ENCODE measurements around the gene GPR156.
"Not testable (repeated sequence)": the region's sequence is repeated elsewhere in the genome, so short reads cannot be mapped to it uniquely, and the experiment has no call there.

GPR156 gene

GRCh38 chr3:120284747-120285507 is at the start of gene GPR156:
Gene GPR156, minus strand, starts transcription at chr3:120285222. Its CDS starts 41,124 bp downstream, at chr3:120244098.
- Histone ChIP-seq H2AFZ (ENCODE audit: low read depth, low read length) (no peak within 1 kb of the TSS), H3K27me3 (ENCODE audit: insufficient read depth, low read length) (peaks cover 3% of the 10 kb centered on the region), H3K36me3 (ENCODE audit: insufficient read depth, low read length) (no peaks in the 10 kb centered on the region), H3K4me3 (ENCODE audit: low read length) (no peak within 1 kb of the TSS), H3K4me1 (ENCODE audit: insufficient read depth, low read length) (no peaks in the 10 kb centered on the region), H3K9me3 (ENCODE audit: low read length) (peaks cover 5% of the 10 kb centered on the region)

- no peaks in the 10 kb centered on the region for H3K9me3 ChIP-seq (ENCODE audit: low read length)
- H3K27me3 ChIP-seq (ENCODE audit: insufficient read depth, low read length) = no peaks in the 10 kb centered on the region
- peaks cover 64% of the 10 kb centered on the region for H3K36me3 ChIP-seq (ENCODE audit: insufficient read depth, low read length)
- no peak overlapping the region for H2AFZ ChIP-seq (ENCODE audit: low read depth, low read length)
- H3K4me3 ChIP-seq (ENCODE audit: low read length) = no peak overlapping the region
- H3K4me1 ChIP-seq (ENCODE audit: insufficient read depth, low read length) = no peaks in the 10 kb centered on the region
Observed at GRCh38 chr3:120332646-120333045, 47.6 kb upstream of the GPR156 start.

GRCh38 chr3:120331076-120331475 is 46.1 kb upstream of the GPR156 start:
- H3K4me3 ChIP-seq (ENCODE audit: low read length) = no peak overlapping the region
- no peak overlapping the region for H2AFZ ChIP-seq (ENCODE audit: low read depth, low read length)
- H3K36me3 ChIP-seq (ENCODE audit: insufficient read depth, low read length) = peaks cover 70% of the 10 kb centered on the region
- no peaks in the 10 kb centered on the region for H3K9me3 ChIP-seq (ENCODE audit: low read length)
- H3K27me3 ChIP-seq (ENCODE audit: insufficient read depth, low read length) = no peaks in the 10 kb centered on the region
- H3K4me1 ChIP-seq (ENCODE audit: insufficient read depth, low read length) = no peaks in the 10 kb centered on the region

DNA sequence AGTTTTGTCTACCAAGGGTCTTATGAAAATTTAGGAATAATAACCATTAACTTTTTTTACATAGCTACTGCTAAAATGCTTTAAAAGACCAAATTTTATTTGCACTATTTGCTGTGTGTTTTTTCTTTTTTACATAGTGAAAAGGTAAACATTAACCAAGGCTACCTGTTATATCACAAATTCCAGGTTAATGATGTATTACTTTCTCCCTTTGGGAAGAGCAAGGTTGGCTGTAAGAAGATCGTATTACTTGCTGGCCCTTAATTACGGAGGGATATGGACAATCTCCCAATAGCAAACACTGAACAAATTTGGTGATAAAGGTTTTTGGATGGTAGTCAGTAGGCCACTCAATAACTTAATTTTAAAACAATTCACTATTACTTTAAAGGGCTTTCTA is 41.8 kb upstream of the GPR156 start:
- H3K27me3 ChIP-seq (ENCODE audit: insufficient read depth, low read length) = no peaks in the 10 kb centered on the region
- no peaks in the 10 kb centered on the region for H3K9me3 ChIP-seq (ENCODE audit: low read length)
- H3K36me3 ChIP-seq (ENCODE audit: insufficient read depth, low read length) = peaks cover 57% of the 10 kb centered on the region
- H3K4me3 ChIP-seq (ENCODE audit: low read length) = no peak overlapping the region
- H2AFZ ChIP-seq (ENCODE audit: low read depth, low read length) = no peak overlapping the region
- no peaks in the 10 kb centered on the region for H3K4me1 ChIP-seq (ENCODE audit: insufficient read depth, low read length)

- H2AFZ ChIP-seq (ENCODE audit: low read depth, low read length) = no peak overlapping the region
- no peaks in the 10 kb centered on the region for H3K27me3 ChIP-seq (ENCODE audit: insufficient read depth, low read length)
- peaks cover 36% of the 10 kb centered on the region for H3K36me3 ChIP-seq (ENCODE audit: insufficient read depth, low read length)
- peaks cover under 1% of the 10 kb centered on the region for H3K9me3 ChIP-seq (ENCODE audit: low read length)
- H3K4me1 ChIP-seq (ENCODE audit: insufficient read depth, low read length) = no peaks in the 10 kb centered on the region
- H3K4me3 ChIP-seq (ENCODE audit: low read length) = no peak overlapping the region
Observed at GRCh38 chr3:120324190-120324589, 39.2 kb upstream of the GPR156 start.

- not testable (repeated sequence) for H2AFZ ChIP-seq (ENCODE audit: low read depth, low read length); H3K27me3 ChIP-seq (ENCODE audit: insufficient read depth, low read length); H3K9me3 ChIP-seq (ENCODE audit: low read length); H3K4me3 ChIP-seq (ENCODE audit: low read length); H3K4me1 ChIP-seq (ENCODE audit: insufficient read depth, low read length)
- H3K36me3 ChIP-seq (ENCODE audit: insufficient read depth, low read length) = peaks cover 31% of the 10 kb centered on the region
Observed at GRCh38 chr3:120323761-120324160, 38.7 kb upstream of the GPR156 start.

DNA sequence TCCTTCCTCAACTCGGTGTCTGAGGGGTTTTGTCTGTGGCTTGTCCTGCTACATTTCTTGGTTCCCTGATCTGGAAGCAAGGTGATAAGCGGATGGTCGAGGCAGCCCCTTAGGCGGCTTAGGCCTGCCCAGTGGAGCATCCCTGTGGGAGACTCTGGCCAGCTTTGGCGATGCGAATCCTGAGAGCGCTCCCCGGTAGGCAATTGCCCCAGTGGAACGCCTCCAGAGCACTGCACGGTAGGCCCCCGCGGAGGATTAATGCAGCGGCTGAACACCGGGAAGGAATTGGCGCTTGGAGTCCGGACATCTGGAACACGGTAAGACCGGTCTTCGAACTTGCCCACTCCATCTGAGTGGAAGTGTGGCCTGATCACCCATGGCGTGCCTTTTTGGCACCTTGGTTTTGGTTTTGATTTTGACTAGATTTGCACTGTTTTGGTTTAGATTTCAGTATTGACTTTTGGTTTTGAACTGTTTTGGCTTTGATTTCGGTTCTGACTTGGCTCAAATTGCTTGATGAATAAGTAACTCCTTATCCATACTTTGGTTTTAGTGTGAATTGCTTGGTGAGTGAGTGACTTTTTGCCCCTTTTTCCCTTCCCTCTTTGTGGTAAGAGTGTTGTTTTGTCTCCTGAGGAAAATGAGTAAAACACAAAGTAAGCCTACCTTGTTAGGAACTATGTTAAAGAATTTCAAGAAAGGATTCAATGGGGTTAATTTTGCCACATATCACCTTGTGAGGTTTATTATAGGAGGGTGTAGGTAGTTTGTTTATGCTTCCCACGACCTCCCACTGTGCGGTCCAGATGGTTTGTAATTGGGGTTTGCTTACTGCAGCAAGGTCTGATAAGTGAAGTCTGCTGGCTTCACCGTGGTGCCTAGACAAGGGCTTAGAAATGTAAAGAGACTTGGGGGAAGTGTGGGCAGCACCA is 27.1 kb upstream of the GPR156 start:
- Histone ChIP-seq H3K36me3 (ENCODE audit: insufficient read depth, low read length) (no peaks in the 10 kb centered on the region), H2AFZ (ENCODE audit: low read depth, low read length) (no peak overlapping the region), H3K27me3 (ENCODE audit: insufficient read depth, low read length) (no peaks in the 10 kb centered on the region), H3K4me3 (ENCODE audit: low read length) (no peak overlapping the region), H3K4me1 (ENCODE audit: insufficient read depth, low read length) (no peaks in the 10 kb centered on the region), H3K9me3 (ENCODE audit: low read length) (peaks cover 21% of the 10 kb centered on the region)

- Histone ChIP-seq H3K36me3 (ENCODE audit: insufficient read depth, low read length) (no peaks in the 10 kb centered on the region), H2AFZ (ENCODE audit: low read depth, low read length) (no peak overlapping the region), H3K9me3 (ENCODE audit: low read length) (peaks cover 12% of the 10 kb centered on the region), H3K27me3 (ENCODE audit: insufficient read depth, low read length) (no peaks in the 10 kb centered on the region), H3K4me1 (ENCODE audit: insufficient read depth, low read length) (peaks cover 7% of the 10 kb centered on the region), H3K4me3 (ENCODE audit: low read length) (no peak overlapping the region)
Observed at GRCh38 chr3:120306519-120307455, 21.8 kb upstream of the GPR156 start.

GRCh38 chr3:120304616-120305015 is 19.6 kb upstream of the GPR156 start:
- Histone ChIP-seq H3K9me3 (ENCODE audit: low read length) (peaks cover 10% of the 10 kb centered on the region), H3K36me3 (ENCODE audit: insufficient read depth, low read length) (no peaks in the 10 kb centered on the region), H3K4me1 (ENCODE audit: insufficient read depth, low read length) (peaks cover 8% of the 10 kb centered on the region), H3K4me3 (ENCODE audit: low read length) (no peak overlapping the region), H3K27me3 (ENCODE audit: insufficient read depth, low read length) (no peaks in the 10 kb centered on the region), H2AFZ (ENCODE audit: low read depth, low read length) (no peak overlapping the region)

DNA sequence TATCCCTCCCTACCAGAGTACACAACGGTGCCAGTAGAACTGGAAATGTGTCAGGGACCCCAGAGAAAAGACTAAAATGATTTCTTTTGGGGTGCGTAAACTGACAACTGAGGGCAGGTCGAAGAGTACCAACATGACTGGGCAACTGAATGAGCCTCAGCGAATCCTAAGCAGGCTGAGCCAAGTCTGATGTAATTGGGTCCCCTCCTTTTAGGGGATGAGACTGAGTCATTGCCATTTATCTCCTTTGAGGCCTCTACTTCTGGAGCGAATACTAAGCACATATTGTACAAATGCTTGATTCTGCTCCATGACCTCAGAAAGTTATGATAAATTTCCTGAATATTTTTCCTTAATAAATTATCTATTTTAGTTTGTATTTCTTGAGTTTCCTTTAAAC is 17.3 kb upstream of the GPR156 start:
- Histone ChIP-seq H3K9me3 (ENCODE audit: low read length) (peaks cover 6% of the 10 kb centered on the region), H2AFZ (ENCODE audit: low read depth, low read length) (no peak overlapping the region), H3K36me3 (ENCODE audit: insufficient read depth, low read length) (no peaks in the 10 kb centered on the region), H3K27me3 (ENCODE audit: insufficient read depth, low read length) (no peaks in the 10 kb centered on the region), H3K4me1 (ENCODE audit: insufficient read depth, low read length) (peaks cover 8% of the 10 kb centered on the region), H3K4me3 (ENCODE audit: low read length) (no peak overlapping the region)

GRCh38 chr3:120300971-120301370 is 15.9 kb upstream of the GPR156 start:
- Histone ChIP-seq H3K36me3 (ENCODE audit: insufficient read depth, low read length) (no peaks in the 10 kb centered on the region), H3K4me3 (ENCODE audit: low read length) (no peak overlapping the region), H3K9me3 (ENCODE audit: low read length) (no peaks in the 10 kb centered on the region), H2AFZ (ENCODE audit: low read depth, low read length) (no peak overlapping the region), H3K4me1 (ENCODE audit: insufficient read depth, low read length) (peaks cover 8% of the 10 kb centered on the region), H3K27me3 (ENCODE audit: insufficient read depth, low read length) (no peaks in the 10 kb centered on the region)

DNA sequence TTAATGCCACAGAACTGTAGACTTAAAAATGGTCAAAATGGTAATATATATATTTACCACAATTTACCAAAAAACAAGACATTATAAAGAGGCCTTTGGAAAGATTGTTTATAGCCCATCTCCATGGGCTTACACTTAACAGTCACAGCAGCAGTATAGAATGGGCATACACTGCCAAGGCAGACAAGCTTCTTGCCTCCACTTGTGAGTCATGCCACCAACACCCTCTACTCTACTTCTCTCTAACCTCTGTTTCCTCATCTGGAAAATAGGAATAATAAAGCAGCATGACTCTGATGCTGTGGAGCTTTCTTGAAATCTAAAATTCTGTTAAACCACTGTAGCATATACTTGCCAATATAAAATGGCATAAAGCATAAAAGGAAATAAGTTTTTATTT is 14.4 kb upstream of the GPR156 start:
- Histone ChIP-seq H3K4me3 (ENCODE audit: low read length) (no peak overlapping the region), H3K36me3 (ENCODE audit: insufficient read depth, low read length) (no peaks in the 10 kb centered on the region), H3K27me3 (ENCODE audit: insufficient read depth, low read length) (no peaks in the 10 kb centered on the region), H2AFZ (ENCODE audit: low read depth, low read length) (no peak overlapping the region), H3K9me3 (ENCODE audit: low read length) (no peaks in the 10 kb centered on the region), H3K4me1 (ENCODE audit: insufficient read depth, low read length) (peaks cover 8% of the 10 kb centered on the region)

Measured in neuron (in vitro differentiated cells).